Vagina (tissue), 2 donors: ENCODE results near the gene KCNN4.

Source experiments
- POLR2A ChIP-seq, 2 donors: fragments of 450-650 bp; IDR thresholded peaks; one replicate each; pipeline ENCODE4 v1.6.1; 2017; ENCODE audit warnings: antibody characterized with exemption in 2 of 2, mild to moderate bottlenecking in 2 of 2, moderate library complexity in 2 of 2
- POLR2AphosphoS5 ChIP-seq, 2 donors: sonication (generic); formaldehyde crosslinking; IDR thresholded peaks; one replicate each; pipeline ENCODE4 v1.9.0; 2017; ENCODE audit warnings: antibody characterized with exemption in 2 of 2, mild to moderate bottlenecking in 2 of 2, low read depth in 1 of 2; ENCODE audit not compliant: insufficient read depth in 1 of 2
- TF ChIP-seq, protein P1 (sequence below), 3 experiments: fragments of 450-650 bp in 2 of 3; fragments of 200-600 bp in 1 of 3; sonication (generic) in 1 of 3; IDR thresholded peaks; one replicate each; pipeline ENCODE4 v1.5.1; 2017 to 2019; ENCODE audit warnings: antibody characterized with exemption in 3 of 3, mild to moderate bottlenecking in 2 of 3, moderate library complexity in 2 of 3

- TF ChIP-seq, protein P1, sequence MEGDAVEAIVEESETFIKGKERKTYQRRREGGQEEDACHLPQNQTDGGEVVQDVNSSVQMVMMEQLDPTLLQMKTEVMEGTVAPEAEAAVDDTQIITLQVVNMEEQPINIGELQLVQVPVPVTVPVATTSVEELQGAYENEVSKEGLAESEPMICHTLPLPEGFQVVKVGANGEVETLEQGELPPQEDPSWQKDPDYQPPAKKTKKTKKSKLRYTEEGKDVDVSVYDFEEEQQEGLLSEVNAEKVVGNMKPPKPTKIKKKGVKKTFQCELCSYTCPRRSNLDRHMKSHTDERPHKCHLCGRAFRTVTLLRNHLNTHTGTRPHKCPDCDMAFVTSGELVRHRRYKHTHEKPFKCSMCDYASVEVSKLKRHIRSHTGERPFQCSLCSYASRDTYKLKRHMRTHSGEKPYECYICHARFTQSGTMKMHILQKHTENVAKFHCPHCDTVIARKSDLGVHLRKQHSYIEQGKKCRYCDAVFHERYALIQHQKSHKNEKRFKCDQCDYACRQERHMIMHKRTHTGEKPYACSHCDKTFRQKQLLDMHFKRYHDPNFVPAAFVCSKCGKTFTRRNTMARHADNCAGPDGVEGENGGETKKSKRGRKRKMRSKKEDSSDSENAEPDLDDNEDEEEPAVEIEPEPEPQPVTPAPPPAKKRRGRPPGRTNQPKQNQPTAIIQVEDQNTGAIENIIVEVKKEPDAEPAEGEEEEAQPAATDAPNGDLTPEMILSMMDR (IDR thresholded peaks at IDR 0.05): no peak
- TF ChIP-seq POLR2A (IDR thresholded peaks at IDR 0.05) (no peak), POLR2AphosphoS5 (IDR thresholded peaks at IDR 0.05; ENCODE audit: insufficient read depth in 1 of 2, low read depth in 1 of 2) (no peak)
These were observed 5.4 kb downstream of the KCNN4 start for GRCh38 chr19:43775299-43775890.
